Activated naive CD4-positive, alpha-beta T cell treated with anti-CD3 and anti-CD28 coated beads for 36 hours (primary cell): Measurements from ENCODE around the gene LAMP2. TPM values are rescaled to one million over a fixed set of nuclear protein-coding genes. Genes with fewer than 3 reads are reported as not detected.
A peak's percentile ranks its signal among the peaks of the same experiment; 100 is the strongest.
"Not testable (repeated sequence)": the region's sequence is repeated elsewhere in the genome, so short reads cannot be mapped to it uniquely, and the experiment has no call there.

Experiments used
- CTCF ChIA-PET: fragments of 350-600 bp; sonication (Branson Sonifier 250); formaldehyde crosslinking; loops from one replicate; lab custom pipeline; 2021; ENCODE audit warnings: antibody characterized with exemption; lab: Charles Lee
- DNase-seq: peaks from one replicate; pipeline ENCODE4 v3.0.0-alpha.2; 2020
- H3K27ac Mint-ChIP-seq: one replicate; pipeline ENCODE4 v1.8.0; 2021; ENCODE audit warnings: mild to moderate bottlenecking, mixed read lengths
- H3K27me3 Mint-ChIP-seq: one replicate; pipeline ENCODE4 v1.8.0; 2021; ENCODE audit warnings: low read depth, mixed read lengths
- H3K36me3 Mint-ChIP-seq: one replicate; pipeline ENCODE4 v1.8.0; 2021; ENCODE audit warnings: low read depth, mixed read lengths
- H3K4me1 Mint-ChIP-seq: one replicate; pipeline ENCODE4 v1.8.0; 2021; ENCODE audit warnings: low read depth, mixed read lengths
- H3K4me3 Mint-ChIP-seq: one replicate; pipeline ENCODE4 v1.8.0; 2021; ENCODE audit warnings: mild to moderate bottlenecking, moderate library complexity, mixed read lengths
- H3K9me3 Mint-ChIP-seq: one replicate; pipeline ENCODE4 v1.8.0; 2021; ENCODE audit warnings: mixed read lengths
- intact Hi-C: fragments of 100-400 bp; cut with micrococcal nuclease; formaldehyde crosslinking; loops from one replicate; pipeline ENCODE4 v1.15.1; 2023
- total RNA-seq, 2 experiments: library from RNA; stranded (reverse); gene quantifications; one replicate each; pipeline ENCODE4 v1.2.3, GENCODE V29; 2021

The LAMP2 gene
- 10 to 100 TPM; 37.9 to 38.0 TPM for total RNA-seq

- peak within 1 kb of the TSS; percentile 91 for H3K27ac Mint-ChIP-seq
Observed at GRCh38 chrX:120468825-120469525, at the start of gene LAMP2. TSS of gene LAMP2 (minus strand) at chrX:120469296. CDS start at chrX:120469169, 127 bp downstream.

GRCh38 chrX:120517936-120518335, 48.8 kb upstream of the LAMP2 start:
- peaks cover 3% of the 10 kb centered on the region for H3K36me3 Mint-ChIP-seq
- H3K4me3 Mint-ChIP-seq, result no peak overlapping the region
- CTCF ChIA-PET, result no interaction called here
- intact Hi-C loops, result no loop called here
- H3K4me1 Mint-ChIP-seq, result peaks cover 2% of the 10 kb centered on the region
- DNase-seq, result no peak
- H3K9me3 Mint-ChIP-seq, result peaks cover under 1% of the 10 kb centered on the region
- no peak overlapping the region for H3K27ac Mint-ChIP-seq
- H3K27me3 Mint-ChIP-seq, result no peaks in the 10 kb centered on the region

More at GRCh38 chrX:120468825-120469525, at the start of gene LAMP2:
- Mint-ChIP-seq H3K9me3 (no peaks in the 10 kb centered on the region), H3K4me1 (peaks cover 15% of the 10 kb centered on the region), H3K4me3 (peak within 1 kb of the TSS; percentile 86), H3K27me3 (no peaks in the 10 kb centered on the region), H3K36me3 (no peaks in the 10 kb centered on the region)
- CTCF ChIA-PET, result no interaction called here
- intact Hi-C loops, result loop anchor here (1.0 to 5.0 kb wide), 5 partner anchors 12 to 219 kb away; partner anchors contain the start of genes CUL4B and ZBTB33
- peak; percentile 87 for DNase-seq

- CTCF ChIA-PET, result interaction anchor here (0.8 kb wide), 2 partner anchors 15 to 256 kb away, joined by 3 read pairs; no protein-coding TSS in a partner anchor
- H3K36me3 Mint-ChIP-seq, result no peaks in the 10 kb centered on the region
- H3K4me3 Mint-ChIP-seq, result no peak overlapping the region
- H3K9me3 Mint-ChIP-seq, result no peaks in the 10 kb centered on the region
- peak; percentile 4 for DNase-seq
- peaks cover 2% of the 10 kb centered on the region for H3K4me1 Mint-ChIP-seq
- no peaks in the 10 kb centered on the region for H3K27me3 Mint-ChIP-seq
- no peak overlapping the region for H3K27ac Mint-ChIP-seq
- intact Hi-C loops, result no loop called here
Observed at GRCh38 chrX:120514236-120514635, 45.1 kb upstream of the LAMP2 start.

GRCh38 chrX:120512627-120513026, 43.5 kb upstream of the LAMP2 start:
- no peak for DNase-seq
- Mint-ChIP-seq H3K9me3 (no peaks in the 10 kb centered on the region), H3K4me3 (no peak overlapping the region), H3K36me3 (no peaks in the 10 kb centered on the region), H3K4me1 (peaks cover 2% of the 10 kb centered on the region), H3K27ac (no peak overlapping the region), H3K27me3 (no peaks in the 10 kb centered on the region)
- intact Hi-C loops, result no loop called here
- CTCF ChIA-PET, result no interaction called here

GRCh38 chrX:120512222-120512621, 43.1 kb upstream of the LAMP2 start:
- intact Hi-C loops, result no loop called here
- no peak overlapping the region for H3K4me3 Mint-ChIP-seq
- peaks cover 2% of the 10 kb centered on the region for H3K4me1 Mint-ChIP-seq
- H3K27me3 Mint-ChIP-seq, result no peaks in the 10 kb centered on the region
- CTCF ChIA-PET, result no interaction called here
- no peaks in the 10 kb centered on the region for H3K36me3 Mint-ChIP-seq
- DNase-seq, result no peak
- H3K9me3 Mint-ChIP-seq, result no peaks in the 10 kb centered on the region
- H3K27ac Mint-ChIP-seq, result no peak overlapping the region

- H3K27me3 Mint-ChIP-seq, result no peaks in the 10 kb centered on the region
- DNase-seq, result no peak
- CTCF ChIA-PET, result no interaction called here
- intact Hi-C loops, result no loop called here
- H3K27ac Mint-ChIP-seq, result no peak overlapping the region
- H3K9me3 Mint-ChIP-seq, result no peaks in the 10 kb centered on the region
- H3K4me1 Mint-ChIP-seq, result no peaks in the 10 kb centered on the region
- H3K36me3 Mint-ChIP-seq, result no peaks in the 10 kb centered on the region
- H3K4me3 Mint-ChIP-seq, result no peak overlapping the region
Observed at GRCh38 chrX:120504569-120504968, 35.5 kb upstream of the LAMP2 start.

GRCh38 chrX:120499301-120500072, 30.4 kb upstream of the LAMP2 start:
- Mint-ChIP-seq H3K4me3 (no peak overlapping the region), H3K27me3 (no peaks in the 10 kb centered on the region), H3K36me3 (no peaks in the 10 kb centered on the region), H3K4me1 (peaks cover 2% of the 10 kb centered on the region), H3K9me3 (no peaks in the 10 kb centered on the region), H3K27ac (no peak overlapping the region)
- intact Hi-C loops, result loop anchor here (5.0 kb wide), 1 partner anchor 1078 kb away; no protein-coding TSS in a partner anchor
- CTCF ChIA-PET, result interaction anchor here (0.5 to 1.7 kb wide), 8 partner anchors 14 to 291 kb away, joined by 3 to 7 read pairs (median 4); no protein-coding TSS in a partner anchor
- DNase-seq, result no peak

- H3K9me3 Mint-ChIP-seq, intact Hi-C loops, H3K27me3 Mint-ChIP-seq, H3K36me3 Mint-ChIP-seq, H3K4me3 Mint-ChIP-seq, CTCF ChIA-PET, DNase-seq, H3K27ac Mint-ChIP-seq: not testable (repeated sequence)
- peaks cover 26% of the 10 kb centered on the region for H3K4me1 Mint-ChIP-seq
Observed at GRCh38 chrX:120490119-120490518, 21.0 kb upstream of the LAMP2 start.

GRCh38 chrX:120486786-120487185, 17.7 kb upstream of the LAMP2 start:
- Mint-ChIP-seq H3K27ac (no peak overlapping the region), H3K4me3 (no peak overlapping the region), H3K36me3 (no peaks in the 10 kb centered on the region), H3K9me3 (no peaks in the 10 kb centered on the region), H3K27me3 (no peaks in the 10 kb centered on the region), H3K4me1 (peaks cover 27% of the 10 kb centered on the region)
- DNase-seq, result no peak
- intact Hi-C loops, result loop anchor here (5.0 kb wide), 4 partner anchors 76 to 676 kb away; partner anchors contain the start of genes CUL4B and MCTS1
- CTCF ChIA-PET, result interaction anchor here (0.6 to 1.7 kb wide), 7 partner anchors 12 to 177 kb away, joined by 3 to 6 read pairs (median 3); no protein-coding TSS in a partner anchor

GRCh38 chrX:120485638-120486520, 16.8 kb upstream of the LAMP2 start:
- peak overlapping the region; percentile 68 for H3K4me3 Mint-ChIP-seq
- H3K4me1 Mint-ChIP-seq, result peaks cover 27% of the 10 kb centered on the region
- H3K36me3 Mint-ChIP-seq, result no peaks in the 10 kb centered on the region
- DNase-seq, result peak; percentile 63
- no peaks in the 10 kb centered on the region for H3K27me3 Mint-ChIP-seq
- intact Hi-C loops, result loop anchor here (1.0 to 5.0 kb wide), 8 partner anchors 9 to 676 kb away; partner anchors contain the start of genes C1GALT1C1, CUL4B, LAMP2 and MCTS1
- H3K27ac Mint-ChIP-seq, result peak overlapping the region; percentile 83
- no peaks in the 10 kb centered on the region for H3K9me3 Mint-ChIP-seq
- CTCF ChIA-PET, result interaction anchor here (0.6 to 1.7 kb wide), 14 partner anchors 11 to 1950 kb away, joined by 3 to 6 read pairs (median 3); no protein-coding TSS in a partner anchor

GRCh38 chrX:120485315-120485637, 16.2 kb upstream of the LAMP2 start:
- DNase-seq, result no peak
- Mint-ChIP-seq H3K4me1 (peaks cover 27% of the 10 kb centered on the region), H3K27me3 (no peaks in the 10 kb centered on the region), H3K9me3 (no peaks in the 10 kb centered on the region), H3K4me3 (peak overlapping the region; percentile 68), H3K27ac (peak overlapping the region; percentile 83), H3K36me3 (no peaks in the 10 kb centered on the region)
- CTCF ChIA-PET, result interaction anchor here (0.9 to 1.7 kb wide), 5 partner anchors 14 to 104 kb away, joined by 3 to 5 read pairs (median 4); no protein-coding TSS in a partner anchor
- intact Hi-C loops, result loop anchor here (1.0 to 5.0 kb wide), 8 partner anchors 8 to 677 kb away; partner anchors contain the start of genes C1GALT1C1, CUL4B, LAMP2 and MCTS1
